Nephron (organoid): Measurements from ENCODE around the gene CACTIN.

Experiments used
- H3K27ac Mint-ChIP-seq, 3 experiments: 2 replicates each; pipeline ENCODE4 v1.8.0; 2020; ENCODE audit warnings: mixed read lengths in 3 of 3, mild to moderate bottlenecking in 2 of 3, moderate library complexity in 1 of 3
- H3K27me3 Mint-ChIP-seq: 2 replicates; pipeline ENCODE4 v1.8.0; 2021; ENCODE audit warnings: low read depth, mild to moderate bottlenecking, moderate library complexity, mixed read lengths
- H3K36me3 Mint-ChIP-seq: 2 replicates; pipeline ENCODE4 v1.8.0; 2020; ENCODE audit warnings: low read depth, mixed read lengths
- H3K4me1 Mint-ChIP-seq: 2 replicates; pipeline ENCODE4 v1.8.0; 2020; ENCODE audit warnings: mixed read lengths
- H3K4me3 Mint-ChIP-seq, 3 experiments: 2 replicates each; pipeline ENCODE4 v1.8.0; 2020; ENCODE audit warnings: mild to moderate bottlenecking in 3 of 3, mixed read lengths in 3 of 3, moderate library complexity in 2 of 3
- H3K9me3 Mint-ChIP-seq: 2 replicates; pipeline ENCODE4 v1.8.0; 2020; ENCODE audit warnings: mixed read lengths
- TF ChIP-seq, protein P1 (sequence below), 3 experiments: fragments of 200-600 bp; sonication (generic); IDR thresholded peaks; one replicate each; pipeline ENCODE4 v1.5.0; 2021; ENCODE audit warnings: antibody characterized with exemption in 3 of 3; ENCODE audit not compliant: unreplicated experiment in 3 of 3

The CACTIN gene

DNA sequence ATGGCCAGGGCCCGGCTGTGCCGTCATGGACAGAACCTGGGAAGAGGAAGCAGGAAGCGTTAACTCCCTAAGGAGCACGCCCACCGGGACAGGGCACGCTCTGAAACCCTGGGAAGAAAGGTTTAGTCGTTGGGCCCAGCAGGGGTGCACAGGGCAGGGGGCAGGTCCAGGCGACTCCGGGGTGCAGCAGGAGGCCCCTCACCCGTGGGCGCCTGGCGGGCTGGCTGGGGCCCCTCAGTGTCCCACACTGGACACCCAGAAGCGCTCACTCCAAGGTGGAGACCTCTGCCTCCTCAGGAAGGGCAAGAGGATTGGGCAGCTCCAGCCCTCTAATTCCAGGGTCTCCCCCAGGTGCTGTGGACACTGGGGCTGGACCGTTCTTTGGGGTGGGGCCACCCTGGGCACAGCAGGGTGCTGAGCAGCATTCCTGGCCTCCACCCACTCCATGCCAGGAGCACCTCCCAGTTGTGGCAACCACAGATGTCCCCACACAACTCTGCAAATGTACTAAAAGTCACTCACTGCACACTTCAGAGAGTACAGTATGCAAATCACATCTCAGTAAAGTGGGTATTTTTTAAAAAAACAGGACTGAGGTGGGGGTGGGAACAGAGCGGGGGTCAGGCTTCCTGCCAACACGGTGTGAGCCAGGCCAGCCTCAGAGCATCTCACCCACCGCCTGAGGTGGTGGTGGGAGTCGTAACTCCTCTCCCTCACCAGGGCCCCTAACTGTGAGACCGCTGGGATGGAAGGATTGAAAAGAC, 38.5 kb upstream of the CACTIN start:
- Mint-ChIP-seq H3K27me3 (no peaks in the 10 kb centered on the region), H3K9me3 (no peaks in the 10 kb centered on the region)

DNA sequence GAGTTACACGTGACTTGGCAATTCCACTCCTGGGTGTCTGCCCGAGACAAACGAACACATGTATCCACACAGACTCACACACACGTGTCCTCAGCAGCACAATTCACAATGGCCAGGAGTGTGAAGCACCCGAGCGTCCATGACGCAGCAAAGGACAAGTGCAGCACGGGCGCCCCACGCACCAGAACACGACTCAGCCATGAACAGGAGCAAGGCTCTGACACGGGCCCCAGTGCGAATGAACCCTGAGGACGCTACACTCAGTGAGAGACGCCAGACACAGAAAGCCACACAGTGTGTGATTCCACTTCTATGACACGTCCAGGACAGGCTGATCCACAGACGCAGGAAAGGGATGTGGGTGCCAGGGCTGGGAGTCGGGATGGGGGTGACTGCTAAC, 37.2 kb upstream of the CACTIN start:
- H3K27ac Mint-ChIP-seq, result no peak overlapping the region
- H3K4me3 Mint-ChIP-seq, result no peak overlapping the region
- no peaks in the 10 kb centered on the region for H3K9me3 Mint-ChIP-seq
- H3K36me3 Mint-ChIP-seq, result peaks cover 25% of the 10 kb centered on the region
- TF ChIP-seq, protein P1, sequence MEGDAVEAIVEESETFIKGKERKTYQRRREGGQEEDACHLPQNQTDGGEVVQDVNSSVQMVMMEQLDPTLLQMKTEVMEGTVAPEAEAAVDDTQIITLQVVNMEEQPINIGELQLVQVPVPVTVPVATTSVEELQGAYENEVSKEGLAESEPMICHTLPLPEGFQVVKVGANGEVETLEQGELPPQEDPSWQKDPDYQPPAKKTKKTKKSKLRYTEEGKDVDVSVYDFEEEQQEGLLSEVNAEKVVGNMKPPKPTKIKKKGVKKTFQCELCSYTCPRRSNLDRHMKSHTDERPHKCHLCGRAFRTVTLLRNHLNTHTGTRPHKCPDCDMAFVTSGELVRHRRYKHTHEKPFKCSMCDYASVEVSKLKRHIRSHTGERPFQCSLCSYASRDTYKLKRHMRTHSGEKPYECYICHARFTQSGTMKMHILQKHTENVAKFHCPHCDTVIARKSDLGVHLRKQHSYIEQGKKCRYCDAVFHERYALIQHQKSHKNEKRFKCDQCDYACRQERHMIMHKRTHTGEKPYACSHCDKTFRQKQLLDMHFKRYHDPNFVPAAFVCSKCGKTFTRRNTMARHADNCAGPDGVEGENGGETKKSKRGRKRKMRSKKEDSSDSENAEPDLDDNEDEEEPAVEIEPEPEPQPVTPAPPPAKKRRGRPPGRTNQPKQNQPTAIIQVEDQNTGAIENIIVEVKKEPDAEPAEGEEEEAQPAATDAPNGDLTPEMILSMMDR (IDR thresholded peaks at IDR 0.05; ENCODE audit: unreplicated experiment in 3 of 3), result no peak
- H3K4me1 Mint-ChIP-seq, result peaks cover 20% of the 10 kb centered on the region
- no peaks in the 10 kb centered on the region for H3K27me3 Mint-ChIP-seq

More for the DNA sequence above, 38.5 kb upstream of the CACTIN start:
- TF ChIP-seq, protein P1 (IDR thresholded peaks at IDR 0.05; ENCODE audit: unreplicated experiment in 3 of 3), result no peak
- Mint-ChIP-seq H3K36me3 (peaks cover 25% of the 10 kb centered on the region), H3K4me3 (no peak overlapping the region), H3K4me1 (peaks cover 30% of the 10 kb centered on the region), H3K27ac (no peak overlapping the region)

DNA sequence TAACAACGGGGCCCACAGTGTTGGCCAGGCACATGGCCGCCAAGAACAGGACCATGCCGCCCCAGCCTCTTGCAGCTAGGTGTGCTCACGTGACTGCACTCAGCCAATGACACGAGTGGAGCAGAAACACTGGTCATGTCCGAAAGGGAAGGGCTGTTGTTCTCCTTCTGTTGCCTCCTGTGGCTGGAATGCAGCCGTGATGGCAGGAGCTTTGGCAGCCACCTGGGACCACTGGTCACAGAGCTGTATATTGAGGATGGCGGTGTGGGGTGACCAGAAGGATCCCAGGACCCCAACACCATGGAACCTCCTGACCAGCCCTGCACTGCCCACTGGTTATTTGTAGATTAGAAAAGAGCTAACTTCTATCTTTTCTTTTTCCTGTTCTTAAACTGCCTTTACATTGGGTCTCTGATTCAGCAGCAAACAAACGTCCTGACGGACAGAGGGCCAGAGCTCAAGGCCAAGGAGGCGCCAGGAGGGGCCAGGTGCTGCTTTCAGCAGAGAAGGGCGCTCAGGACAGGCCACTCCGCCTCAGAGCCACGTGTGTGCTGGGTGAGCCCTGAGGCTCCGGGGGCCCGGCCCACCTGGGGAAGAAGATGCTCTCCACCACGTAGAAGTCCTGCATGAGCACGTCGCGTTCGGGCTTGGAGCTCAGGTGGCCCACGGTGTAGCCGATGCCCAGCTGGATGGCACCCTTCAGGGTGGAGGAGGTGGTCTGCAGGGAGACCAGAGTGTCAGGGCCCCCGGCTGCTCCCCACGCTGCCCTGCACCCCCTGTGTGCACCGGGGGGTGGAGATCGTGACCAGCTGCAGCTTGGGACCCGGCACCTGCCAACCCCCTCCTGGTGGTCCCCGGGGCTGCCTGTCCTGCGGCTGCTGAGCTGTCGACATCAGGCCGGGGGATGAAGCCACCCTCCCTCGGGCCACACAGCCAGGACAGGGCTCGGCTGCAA, 35.0 kb upstream of the CACTIN start:
- Mint-ChIP-seq H3K27ac (no peak overlapping the region), H3K4me1 (peaks cover 11% of the 10 kb centered on the region), H3K9me3 (no peaks in the 10 kb centered on the region), H3K4me3 (no peak overlapping the region), H3K27me3 (no peaks in the 10 kb centered on the region), H3K36me3 (peaks cover 33% of the 10 kb centered on the region)
- TF ChIP-seq, protein P1 (IDR thresholded peaks at IDR 0.05; ENCODE audit: unreplicated experiment in 3 of 3), result no peak

DNA sequence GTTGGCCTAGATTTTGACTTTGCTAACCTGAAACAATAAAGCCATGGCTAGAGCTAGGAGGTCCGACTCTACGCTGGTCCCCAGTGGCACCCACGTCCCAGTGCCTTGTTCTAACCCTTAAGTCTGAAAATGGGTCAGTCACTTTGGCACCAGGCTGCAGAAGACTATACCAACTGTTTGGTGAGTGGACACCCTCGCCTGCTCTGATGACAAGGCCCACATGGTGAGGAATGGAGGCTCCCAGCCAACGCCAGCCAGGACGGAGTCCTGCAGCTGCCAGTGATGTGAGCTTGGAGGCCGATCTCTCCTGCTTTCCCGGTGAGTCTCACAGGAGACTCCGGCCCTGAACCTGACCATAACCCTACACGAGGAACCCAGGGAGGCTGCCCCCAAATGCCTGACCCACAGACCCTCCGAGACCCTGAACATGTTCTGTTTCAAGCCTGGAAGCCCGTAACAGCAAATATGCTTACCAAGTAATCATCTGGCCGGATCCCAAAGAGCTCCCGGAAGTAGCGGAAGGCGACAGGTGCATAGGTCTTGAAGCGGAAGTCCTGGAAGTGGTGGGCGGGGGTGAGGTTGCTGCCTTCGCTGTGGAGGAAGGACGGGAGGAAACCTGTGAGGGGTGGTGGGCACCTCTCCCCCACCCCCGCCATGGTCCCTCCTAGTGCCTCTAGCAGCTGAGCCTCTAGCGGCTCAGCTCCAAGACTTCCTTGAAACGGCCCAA, 34.1 kb upstream of the CACTIN start:
- H3K4me3 Mint-ChIP-seq, result no peak overlapping the region
- H3K4me1 Mint-ChIP-seq, result peaks cover 4% of the 10 kb centered on the region
- no peaks in the 10 kb centered on the region for H3K9me3 Mint-ChIP-seq
- TF ChIP-seq, protein P1 (IDR thresholded peaks at IDR 0.05; ENCODE audit: unreplicated experiment in 3 of 3), result no peak
- no peak overlapping the region for H3K27ac Mint-ChIP-seq
- peaks cover 37% of the 10 kb centered on the region for H3K36me3 Mint-ChIP-seq
- H3K27me3 Mint-ChIP-seq, result no peaks in the 10 kb centered on the region

DNA sequence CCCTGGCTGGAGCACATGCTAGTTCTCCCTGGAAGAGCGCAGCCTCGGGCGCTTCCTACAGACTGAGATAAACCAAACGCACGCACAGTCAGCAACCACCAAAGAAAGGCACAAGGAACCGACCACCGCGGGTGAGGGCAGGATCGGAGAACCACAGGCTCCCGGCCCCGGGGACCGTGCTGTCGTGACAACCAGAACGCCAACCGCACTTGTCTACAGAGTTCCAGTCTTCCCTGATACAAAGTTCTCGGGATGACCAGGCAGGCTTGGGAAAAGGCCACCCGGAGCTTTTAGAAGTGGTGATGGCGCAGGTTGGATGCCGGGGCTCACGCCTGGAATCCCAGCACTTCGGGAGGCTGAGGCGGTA, 33.1 kb upstream of the CACTIN start:
- peaks cover 4% of the 10 kb centered on the region for H3K4me1 Mint-ChIP-seq
- no peak overlapping the region for H3K27ac Mint-ChIP-seq
- no peaks in the 10 kb centered on the region for H3K9me3 Mint-ChIP-seq
- H3K27me3 Mint-ChIP-seq, result no peaks in the 10 kb centered on the region
- TF ChIP-seq, protein P1 (IDR thresholded peaks at IDR 0.05; ENCODE audit: unreplicated experiment in 3 of 3), result no peak
- H3K4me3 Mint-ChIP-seq, result no peak overlapping the region
- H3K36me3 Mint-ChIP-seq, result peaks cover 37% of the 10 kb centered on the region
